ENCODE measurements around the gene RAB24.

Gene RAB24

DNA sequence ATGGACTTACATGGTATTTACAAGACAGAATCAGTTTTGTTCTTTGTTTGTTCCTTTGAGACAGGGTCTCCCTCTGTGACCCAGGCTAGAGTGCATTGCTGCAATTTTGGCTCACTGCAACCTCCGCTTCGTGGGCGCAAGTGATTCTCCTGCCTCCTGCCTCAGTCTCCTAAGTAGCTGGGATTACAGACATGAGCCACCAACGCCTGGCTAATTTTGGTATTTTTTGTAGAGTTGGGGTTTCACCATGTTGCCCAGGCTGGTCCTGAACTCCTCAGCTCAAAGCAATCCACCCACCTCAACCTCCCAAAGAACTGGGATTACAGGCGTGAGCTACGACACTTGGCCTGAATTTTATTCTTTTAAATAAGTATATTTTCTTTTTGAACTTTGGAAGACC is 27.6 kb downstream of the RAB24 start:
- TF ChIP-seq RARB (CRISPR knock-in tag; IDR thresholded peaks at IDR 0.05): no peak
- TF ChIP-seq OSR1 (CRISPR knock-in tag; IDR thresholded peaks at IDR 0.05): no peak
- TF ChIP-seq GLIS3 (CRISPR knock-in tag; IDR thresholded peaks at IDR 0.05): no peak
- no peak for TF ChIP-seq ARNTL (CRISPR knock-in tag; IDR thresholded peaks at IDR 0.05; ENCODE audit: borderline replicate concordance, low read depth)
- TF ChIP-seq BACH2 (CRISPR knock-in tag; IDR thresholded peaks at IDR 0.05; ENCODE audit: borderline replicate concordance): no peak
- TF ChIP-seq ZNF8 (CRISPR knock-in tag; IDR thresholded peaks at IDR 0.05): no peak
- no peak for ATAC-seq

GRCh38 chr5:177271113-177271512 is 32.4 kb downstream of the RAB24 start:
- TF ChIP-seq CSRNP3 (CRISPR knock-in tag; IDR thresholded peaks at IDR 0.05) (no peak), TSHZ2 (CRISPR knock-in tag; IDR thresholded peaks at IDR 0.05) (no peak), ZFP3 (CRISPR knock-in tag; IDR thresholded peaks at IDR 0.05) (no peak), TOX (CRISPR knock-in tag; IDR thresholded peaks at IDR 0.05; ENCODE audit: borderline replicate concordance) (no peak), OSR1 (CRISPR knock-in tag; IDR thresholded peaks at IDR 0.05) (no peak)
- TF ChIP-seq, protein P1, sequence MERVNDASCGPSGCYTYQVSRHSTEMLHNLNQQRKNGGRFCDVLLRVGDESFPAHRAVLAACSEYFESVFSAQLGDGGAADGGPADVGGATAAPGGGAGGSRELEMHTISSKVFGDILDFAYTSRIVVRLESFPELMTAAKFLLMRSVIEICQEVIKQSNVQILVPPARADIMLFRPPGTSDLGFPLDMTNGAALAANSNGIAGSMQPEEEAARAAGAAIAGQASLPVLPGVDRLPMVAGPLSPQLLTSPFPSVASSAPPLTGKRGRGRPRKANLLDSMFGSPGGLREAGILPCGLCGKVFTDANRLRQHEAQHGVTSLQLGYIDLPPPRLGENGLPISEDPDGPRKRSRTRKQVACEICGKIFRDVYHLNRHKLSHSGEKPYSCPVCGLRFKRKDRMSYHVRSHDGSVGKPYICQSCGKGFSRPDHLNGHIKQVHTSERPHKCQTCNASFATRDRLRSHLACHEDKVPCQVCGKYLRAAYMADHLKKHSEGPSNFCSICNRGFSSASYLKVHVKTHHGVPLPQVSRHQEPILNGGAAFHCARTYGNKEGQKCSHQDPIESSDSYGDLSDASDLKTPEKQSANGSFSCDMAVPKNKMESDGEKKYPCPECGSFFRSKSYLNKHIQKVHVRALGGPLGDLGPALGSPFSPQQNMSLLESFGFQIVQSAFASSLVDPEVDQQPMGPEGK (CRISPR knock-in tag; IDR thresholded peaks at IDR 0.05; ENCODE audit: borderline replicate concordance): no peak
- ATAC-seq: no peak; the same call in 2 of the 3 replicates

- no peak for TF ChIP-seq ZFP3 (CRISPR knock-in tag; IDR thresholded peaks at IDR 0.05)
- TF ChIP-seq ESRRG (CRISPR knock-in tag; IDR thresholded peaks at IDR 0.05): no peak
- no peak for TF ChIP-seq TOX (CRISPR knock-in tag; IDR thresholded peaks at IDR 0.05; ENCODE audit: borderline replicate concordance)
- TF ChIP-seq GLIS3 (CRISPR knock-in tag; IDR thresholded peaks at IDR 0.05): no peak
- ATAC-seq: no peak
These were observed 32.9 kb downstream of the RAB24 start for GRCh38 chr5:177270653-177271052.

GRCh38 chr5:177269976-177270375 is 33.5 kb downstream of the RAB24 start:
- TF ChIP-seq GLIS3 (CRISPR knock-in tag; IDR thresholded peaks at IDR 0.05) (no peak), PPARA (CRISPR knock-in tag; IDR thresholded peaks at IDR 0.05; ENCODE audit: borderline replicate concordance) (no peak), ZNF70 (CRISPR knock-in tag; IDR thresholded peaks at IDR 0.05) (no peak), CREB5 (CRISPR knock-in tag; IDR thresholded peaks at IDR 0.05; ENCODE audit: low read depth) (no peak), ZFP30 (CRISPR knock-in tag; IDR thresholded peaks at IDR 0.05) (no peak), ARNTL (CRISPR knock-in tag; IDR thresholded peaks at IDR 0.05; ENCODE audit: borderline replicate concordance, low read depth) (no peak), SNAI2 (CRISPR knock-in tag; IDR thresholded peaks at IDR 0.05) (no peak)
- no peak for ATAC-seq

- no peak for ATAC-seq
These were observed 34.2 kb downstream of the RAB24 start for GRCh38 chr5:177269232-177269895.

DNA sequence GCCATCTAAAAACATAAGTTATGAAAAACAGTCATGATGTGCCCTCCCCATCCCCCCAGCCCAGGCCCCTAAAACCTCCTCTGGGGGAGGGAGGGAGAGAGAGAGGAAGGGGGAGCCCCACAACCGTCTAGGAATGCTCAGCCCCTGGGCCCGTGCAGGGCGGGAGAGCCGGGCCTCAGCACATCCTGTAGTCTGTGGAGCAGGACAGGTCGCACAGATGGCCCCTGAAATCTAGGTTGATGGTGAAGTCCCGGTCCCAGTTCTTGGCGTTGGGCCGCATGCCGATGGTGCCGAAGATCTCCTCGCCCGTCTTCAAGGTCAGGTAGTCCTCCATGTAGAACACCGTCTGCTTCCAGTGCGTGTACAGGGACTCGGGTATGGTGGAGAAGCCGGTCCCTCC is 38.1 kb downstream of the RAB24 start:
- ATAC-seq: no peak
- TF ChIP-seq ZFP3 (CRISPR knock-in tag; IDR thresholded peaks at IDR 0.05) (no peak), ZFP30 (CRISPR knock-in tag; IDR thresholded peaks at IDR 0.05) (no peak), POU6F1 (CRISPR knock-in tag; IDR thresholded peaks at IDR 0.05; ENCODE audit: borderline replicate concordance, low read depth) (no peak), ISL1 (CRISPR knock-in tag; IDR thresholded peaks at IDR 0.05) (no peak), TOX (CRISPR knock-in tag; IDR thresholded peaks at IDR 0.05; ENCODE audit: borderline replicate concordance) (no peak), BACH2 (CRISPR knock-in tag; IDR thresholded peaks at IDR 0.05; ENCODE audit: borderline replicate concordance) (no peak), ESRRG (CRISPR knock-in tag; IDR thresholded peaks at IDR 0.05) (no peak), OSR1 (CRISPR knock-in tag; IDR thresholded peaks at IDR 0.05) (no peak), ZNF8 (CRISPR knock-in tag; IDR thresholded peaks at IDR 0.05) (no peak)
- TF ChIP-seq, protein P1 (CRISPR knock-in tag; IDR thresholded peaks at IDR 0.05; ENCODE audit: borderline replicate concordance): no peak

More at GRCh38 chr5:177269232-177269895, 34.2 kb downstream of the RAB24 start:
- TF ChIP-seq ZFP3 (CRISPR knock-in tag; IDR thresholded peaks at IDR 0.05) (no peak), ZC3H10 (CRISPR knock-in tag; IDR thresholded peaks at IDR 0.05) (no peak)

All from SK-N-SH treated with all-trans-retinoic acid at 6 μM for 48 hours (cell line).